ENCODE results near the gene LRRC46.

Gene LRRC46

GRCh38 chr17:47864791-47865216, 33.3 kb downstream of the LRRC46 start:
- TF ChIP-seq, protein P1, sequence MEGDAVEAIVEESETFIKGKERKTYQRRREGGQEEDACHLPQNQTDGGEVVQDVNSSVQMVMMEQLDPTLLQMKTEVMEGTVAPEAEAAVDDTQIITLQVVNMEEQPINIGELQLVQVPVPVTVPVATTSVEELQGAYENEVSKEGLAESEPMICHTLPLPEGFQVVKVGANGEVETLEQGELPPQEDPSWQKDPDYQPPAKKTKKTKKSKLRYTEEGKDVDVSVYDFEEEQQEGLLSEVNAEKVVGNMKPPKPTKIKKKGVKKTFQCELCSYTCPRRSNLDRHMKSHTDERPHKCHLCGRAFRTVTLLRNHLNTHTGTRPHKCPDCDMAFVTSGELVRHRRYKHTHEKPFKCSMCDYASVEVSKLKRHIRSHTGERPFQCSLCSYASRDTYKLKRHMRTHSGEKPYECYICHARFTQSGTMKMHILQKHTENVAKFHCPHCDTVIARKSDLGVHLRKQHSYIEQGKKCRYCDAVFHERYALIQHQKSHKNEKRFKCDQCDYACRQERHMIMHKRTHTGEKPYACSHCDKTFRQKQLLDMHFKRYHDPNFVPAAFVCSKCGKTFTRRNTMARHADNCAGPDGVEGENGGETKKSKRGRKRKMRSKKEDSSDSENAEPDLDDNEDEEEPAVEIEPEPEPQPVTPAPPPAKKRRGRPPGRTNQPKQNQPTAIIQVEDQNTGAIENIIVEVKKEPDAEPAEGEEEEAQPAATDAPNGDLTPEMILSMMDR (IDR thresholded peaks at IDR 0.05; ENCODE audit: borderline replicate concordance, control extremely low read depth, extremely low read depth, insufficient read depth, missing control alignments) = no peak
- in situ Hi-C loops (cut with MboI; ENCODE audit: low sequenced_read_pairs, unreplicated experiment) = no loop called here
- no peak for DNase-seq (ENCODE audit: low spot score)

DNA sequence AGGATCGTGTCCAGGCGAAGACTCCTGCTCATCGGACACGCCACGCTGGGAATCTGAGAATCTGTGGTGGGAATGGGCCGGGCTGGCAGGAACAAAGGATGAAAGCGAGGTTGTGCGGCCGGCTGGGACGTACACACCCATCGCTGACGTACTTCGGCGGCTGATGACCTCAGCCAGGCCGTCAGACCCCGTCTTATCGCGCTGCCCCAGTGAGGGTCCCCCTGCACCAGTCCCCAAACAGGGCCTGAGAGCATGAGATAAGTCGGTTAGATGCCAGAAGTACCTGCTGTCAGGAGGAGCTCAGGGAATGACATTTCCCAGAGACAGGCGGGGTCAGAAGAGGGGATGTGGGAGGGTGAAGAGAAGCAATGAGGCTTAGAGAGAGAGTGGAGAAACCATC, 35.5 kb downstream of the LRRC46 start:
- TF ChIP-seq, protein P1 (IDR thresholded peaks at IDR 0.05; ENCODE audit: borderline replicate concordance, control extremely low read depth, extremely low read depth, insufficient read depth, missing control alignments) = no peak
- no peak for DNase-seq (ENCODE audit: low spot score)
- in situ Hi-C loops (cut with MboI; ENCODE audit: low sequenced_read_pairs, unreplicated experiment) = no loop called here

- in situ Hi-C loops (cut with MboI; ENCODE audit: low sequenced_read_pairs, unreplicated experiment) = no loop called here
- TF ChIP-seq, protein P1 (IDR thresholded peaks at IDR 0.05; ENCODE audit: borderline replicate concordance, control extremely low read depth, extremely low read depth, insufficient read depth, missing control alignments) = no peak
- no peak for DNase-seq (ENCODE audit: low spot score)
Measured at GRCh38 chr17:47867813-47868533, 36.5 kb downstream of the LRRC46 start.

DNA sequence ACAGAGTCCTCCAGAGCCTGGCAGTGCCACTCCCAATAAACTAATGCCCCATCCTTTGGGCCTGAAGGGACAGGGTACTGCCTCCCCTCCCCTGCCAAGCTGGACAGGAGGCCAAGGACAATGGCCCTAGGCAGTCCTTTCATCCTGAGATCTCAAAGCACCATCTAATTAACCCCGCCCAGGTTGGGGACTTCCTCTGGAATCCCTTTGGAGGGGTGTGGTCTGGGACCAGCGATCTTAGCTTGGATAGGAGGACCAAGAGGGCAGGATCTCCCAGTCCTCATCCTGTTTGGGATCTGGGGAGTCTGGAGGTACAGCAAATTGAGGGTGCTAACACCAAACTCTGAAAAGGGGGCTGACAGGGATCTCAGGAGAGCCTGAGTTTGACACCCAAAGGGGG, 37.6 kb downstream of the LRRC46 start:
- DNase-seq (ENCODE audit: low spot score) = no peak
- TF ChIP-seq, protein P1 (IDR thresholded peaks at IDR 0.05; ENCODE audit: borderline replicate concordance, control extremely low read depth, extremely low read depth, insufficient read depth, missing control alignments) = no peak
- in situ Hi-C loops (cut with MboI; ENCODE audit: low sequenced_read_pairs, unreplicated experiment) = no loop called here

GRCh38 chr17:47870056-47870455, 38.6 kb downstream of the LRRC46 start:
- in situ Hi-C loops (cut with MboI; ENCODE audit: low sequenced_read_pairs, unreplicated experiment) = no loop called here
- DNase-seq (ENCODE audit: low spot score) = no peak
- TF ChIP-seq, protein P1 (IDR thresholded peaks at IDR 0.05; ENCODE audit: borderline replicate concordance, control extremely low read depth, extremely low read depth, insufficient read depth, missing control alignments) = no peak

GRCh38 chr17:47871048-47871447, 39.6 kb downstream of the LRRC46 start:
- TF ChIP-seq, protein P1 (IDR thresholded peaks at IDR 0.05; ENCODE audit: borderline replicate concordance, control extremely low read depth, extremely low read depth, insufficient read depth, missing control alignments) = no peak
- in situ Hi-C loops (cut with MboI; ENCODE audit: low sequenced_read_pairs, unreplicated experiment) = no loop called here
- DNase-seq (ENCODE audit: low spot score) = no peak

All from GM13976 (cell line).